SU-DHL-6 (cell line): ENCODE results near the gene ANP32B.

Source experiments
- H2AFZ ChIP-seq: fragments of 200-600 bp; sonication (generic); 2 replicates; pipeline ENCODE4 v1.6.1; 2014; ENCODE audit warnings: low read depth, mild to moderate bottlenecking, moderate library complexity, mixed read lengths, antibody characterized with exemption, low read length; ENCODE audit not compliant: severe bottlenecking
- H3F3A ChIP-seq: fragments of 200-600 bp; shearing (Covaris generic); 2 replicates; pipeline ENCODE4 v1.6.0; 2016; ENCODE audit warnings: antibody characterized with exemption, mild to moderate bottlenecking; ENCODE audit not compliant: insufficient read depth
- H3K27ac ChIP-seq: fragments of 200-600 bp; sonication (generic); 2 replicates; pipeline ENCODE4 v1.5.1; 2016; ENCODE audit warnings: low read depth, mild to moderate bottlenecking, low read length, moderate library complexity, mixed read lengths
- H3K27me3 ChIP-seq: fragments of 200-600 bp; sonication (generic), shearing (Covaris generic); 2 replicates; pipeline ENCODE4 v1.6.0; 2014; ENCODE audit warnings: mild to moderate bottlenecking, low read length
- H3K36me3 ChIP-seq: fragments of 200-600 bp; sonication (generic); 2 replicates; pipeline ENCODE4 v1.6.1; 2014; ENCODE audit warnings: mild to moderate bottlenecking, low read length, mixed read lengths
- H3K4me2 ChIP-seq: fragments of 300-600, 200-600 bp; shearing (Covaris generic), sonication (generic); 2 replicates; pipeline ENCODE4 v1.6.0; 2014; ENCODE audit warnings: low read length, low read depth, mild to moderate bottlenecking; ENCODE audit not compliant: poor library complexity, severe bottlenecking
- H3K4me3 ChIP-seq: fragments of 200-600 bp; sonication (generic); 2 replicates; pipeline ENCODE4 v1.5.1; 2014; ENCODE audit warnings: antibody characterized with exemption, low read length, mild to moderate bottlenecking, mixed read lengths; ENCODE audit not compliant: insufficient read depth, poor library complexity, severe bottlenecking
- H3K79me2 ChIP-seq: fragments of 200-600 bp; sonication (generic); 2 replicates; pipeline ENCODE4 v1.6.1; 2014; ENCODE audit warnings: mild to moderate bottlenecking, low read length, moderate library complexity; ENCODE audit not compliant: insufficient read depth
- H3K9ac ChIP-seq: fragments of 200-600 bp; sonication (generic); 2 replicates; pipeline ENCODE4 v1.7.0; 2014; ENCODE audit warnings: mild to moderate bottlenecking, low read length
- H3K9me2 ChIP-seq: fragments of 200-600 bp; sonication (generic); replicated peaks from 2 replicates; pipeline ENCODE4 v1.6.1; 2014; ENCODE audit warnings: low read length; ENCODE audit not compliant: insufficient read depth
- H3K9me3 ChIP-seq: fragments of 200-600 bp; sonication (generic); 2 replicates; pipeline ENCODE4 v1.6.1; 2014; ENCODE audit warnings: low read length, mixed read lengths; ENCODE audit not compliant: insufficient read depth
- H4K20me1 ChIP-seq: fragments of 200-600 bp; sonication (generic); 2 replicates; pipeline ENCODE4 v1.6.1; 2014; ENCODE audit warnings: low read depth, mild to moderate bottlenecking, antibody characterized with exemption, low read length, moderate library complexity, mixed read lengths
- CTCF ChIP-seq: fragments of 200-600 bp; sonication (generic); IDR thresholded peaks from one replicate; pipeline ENCODE4 v1.5.1; 2017; ENCODE audit warnings: antibody characterized with exemption, mild to moderate bottlenecking, low read length, moderate library complexity; ENCODE audit not compliant: insufficient read depth, poor library complexity, severe bottlenecking
- EZH2phosphoT487 ChIP-seq: fragments of 200-600 bp; sonication (generic), shearing (Covaris generic); conservative IDR thresholded peaks from 2 replicates; pipeline ENCODE4 v1.6.1; 2018; ENCODE audit warnings: mild to moderate bottlenecking, antibody characterized with exemption, low read length, moderate library complexity, mixed read lengths

ANP32B gene

GRCh38 chr9:98050351-98050750 lies 67.2 kb downstream of the ANP32B start:
- no peaks in the 10 kb centered on the region for H3K27me3 ChIP-seq
- H3K4me2 ChIP-seq: no peak overlapping the region
- H3K36me3 ChIP-seq: peaks cover 12% of the 10 kb centered on the region
- TF ChIP-seq CTCF: no peak
- no peak for TF ChIP-seq EZH2phosphoT487
- H3F3A ChIP-seq: 0 out of 2 replicates have a peak, but pooled peaks cover 11% of the 10 kb centered on the region
- H3K9me3 ChIP-seq: no peaks in the 10 kb centered on the region
- H4K20me1 ChIP-seq: no peaks in the 10 kb centered on the region
- H2AFZ ChIP-seq: no peak overlapping the region
- H3K9me2 ChIP-seq: no peaks in the 10 kb centered on the region
- no peak overlapping the region for H3K4me3 ChIP-seq
- peaks cover 37% of the 10 kb centered on the region for H3K79me2 ChIP-seq
- no peak overlapping the region for H3K27ac ChIP-seq
- H3K9ac ChIP-seq: no peak overlapping the region

GRCh38 chr9:98054376-98054951 lies 71.3 kb downstream of the ANP32B start:
- TF ChIP-seq EZH2phosphoT487: no peak
- TF ChIP-seq CTCF: no peak
- Histone ChIP-seq H3F3A (0 out of 2 replicates have a peak, but pooled peaks cover 3% of the 10 kb centered on the region), H3K9me2 (no peaks in the 10 kb centered on the region), H3K79me2 (peaks cover 24% of the 10 kb centered on the region), H2AFZ (no peak overlapping the region), H3K9me3 (no peaks in the 10 kb centered on the region), H3K27ac (no peak overlapping the region), H3K36me3 (no peaks in the 10 kb centered on the region; the same call in 1 of the 2 replicates), H4K20me1 (no peaks in the 10 kb centered on the region), H3K4me3 (no peak overlapping the region), H3K27me3 (no peaks in the 10 kb centered on the region), H3K9ac (no peak overlapping the region), H3K4me2 (no peak overlapping the region)

- no peaks in the 10 kb centered on the region for H3K9me2 ChIP-seq
- H3K4me3 ChIP-seq: peak within 1 kb of the TSS; percentile 81
- no peaks in the 10 kb centered on the region for H4K20me1 ChIP-seq
- H3K79me2 ChIP-seq: peaks cover 19% of the 10 kb centered on the region
- peak within 1 kb of the TSS; percentile 81 for H2AFZ ChIP-seq
- H3K9me3 ChIP-seq: no peaks in the 10 kb centered on the region
- H3K4me2 ChIP-seq: peak within 1 kb of the TSS; percentile 65
- H3F3A ChIP-seq: no peaks in the 10 kb centered on the region
- peak within 1 kb of the TSS; percentile 70 for H3K9ac ChIP-seq
- TF ChIP-seq EZH2phosphoT487 (no peak), CTCF (no peak)
- no peaks in the 10 kb centered on the region; the same call in 1 of the 2 replicates for H3K36me3 ChIP-seq
- H3K27ac ChIP-seq: peak within 1 kb of the TSS; percentile 41
- no peaks in the 10 kb centered on the region for H3K27me3 ChIP-seq
Measured at GRCh38 chr9:98056269-98057137, 73.4 kb downstream of the ANP32B start, which contains the start of gene NANS. Gene NANS, plus strand, starts transcription at chr9:98056732. Its CDS starts 77 bp downstream, at chr9:98056809.
